Osteocyte (in vitro differentiated cells): ENCODE results near the gene TCF25. TPM values are rescaled to one million over a fixed set of nuclear protein-coding genes. Genes with fewer than 3 reads are reported as not detected.
"Not testable (repeated sequence)": the region's sequence is repeated elsewhere in the genome, so short reads cannot be mapped to it uniquely, and the experiment has no call there.

Source experiments
- DNase-seq: peaks from one replicate; pipeline ENCODE4 v3.0.0; 2021; ENCODE audit warnings: mixed read lengths; ENCODE audit not compliant: unreplicated experiment; ENCODE audit errors: extremely low spot score
- H3K27ac Mint-ChIP-seq: one replicate; pipeline ENCODE4 v1.8.0; 2021; ENCODE audit warnings: mild to moderate bottlenecking, mixed read lengths; ENCODE audit not compliant: unreplicated experiment
- H3K27me3 Mint-ChIP-seq: one replicate; pipeline ENCODE4 v1.8.0; 2021; ENCODE audit warnings: mixed read lengths; ENCODE audit not compliant: unreplicated experiment
- H3K36me3 Mint-ChIP-seq: one replicate; pipeline ENCODE4 v1.8.0; 2021; ENCODE audit warnings: mixed read lengths; ENCODE audit not compliant: unreplicated experiment
- H3K4me1 Mint-ChIP-seq: one replicate; pipeline ENCODE4 v1.8.0; 2021; ENCODE audit warnings: mixed read lengths; ENCODE audit not compliant: unreplicated experiment
- H3K4me3 Mint-ChIP-seq: one replicate; pipeline ENCODE4 v1.8.0; 2021; ENCODE audit warnings: mild to moderate bottlenecking, moderate library complexity, mixed read lengths; ENCODE audit not compliant: unreplicated experiment
- H3K9me3 Mint-ChIP-seq: one replicate; pipeline ENCODE4 v1.8.0; 2021; ENCODE audit warnings: mixed read lengths; ENCODE audit not compliant: unreplicated experiment
- CTCF ChIP-seq: fragments of 200-600 bp; sonication (generic); IDR thresholded peaks from 2 replicates; pipeline ENCODE4 v1.5.0; 2021; ENCODE audit warnings: antibody characterized with exemption, mild to moderate bottlenecking, moderate library complexity
- long read RNA-seq: library from polyadenylated mRNA; unstranded; transcript quantifications from one replicate; pipeline ENCODE4 v2.0.0, GENCODE V29; 2021
- total RNA-seq: library from RNA; stranded (reverse); gene quantifications from 2 replicates; pipeline ENCODE4 v1.2.1, GENCODE V29; 2021

Gene TCF25, protein sequence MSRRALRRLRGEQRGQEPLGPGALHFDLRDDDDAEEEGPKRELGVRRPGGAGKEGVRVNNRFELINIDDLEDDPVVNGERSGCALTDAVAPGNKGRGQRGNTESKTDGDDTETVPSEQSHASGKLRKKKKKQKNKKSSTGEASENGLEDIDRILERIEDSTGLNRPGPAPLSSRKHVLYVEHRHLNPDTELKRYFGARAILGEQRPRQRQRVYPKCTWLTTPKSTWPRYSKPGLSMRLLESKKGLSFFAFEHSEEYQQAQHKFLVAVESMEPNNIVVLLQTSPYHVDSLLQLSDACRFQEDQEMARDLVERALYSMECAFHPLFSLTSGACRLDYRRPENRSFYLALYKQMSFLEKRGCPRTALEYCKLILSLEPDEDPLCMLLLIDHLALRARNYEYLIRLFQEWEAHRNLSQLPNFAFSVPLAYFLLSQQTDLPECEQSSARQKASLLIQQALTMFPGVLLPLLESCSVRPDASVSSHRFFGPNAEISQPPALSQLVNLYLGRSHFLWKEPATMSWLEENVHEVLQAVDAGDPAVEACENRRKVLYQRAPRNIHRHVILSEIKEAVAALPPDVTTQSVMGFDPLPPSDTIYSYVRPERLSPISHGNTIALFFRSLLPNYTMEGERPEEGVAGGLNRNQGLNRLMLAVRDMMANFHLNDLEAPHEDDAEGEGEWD
- total RNA-seq: 251 and 267 TPM in 2 replicates
- long read RNA-seq, transcript TCF25-201 (18 exons, 2,233 nt): major isoform, 245 of 358 reads
- long read RNA-seq, partial matches to known transcripts: 23 of 358 reads
- long read RNA-seq, other reads (novel, unspliced or antisense): 84 of 358 reads

DNA sequence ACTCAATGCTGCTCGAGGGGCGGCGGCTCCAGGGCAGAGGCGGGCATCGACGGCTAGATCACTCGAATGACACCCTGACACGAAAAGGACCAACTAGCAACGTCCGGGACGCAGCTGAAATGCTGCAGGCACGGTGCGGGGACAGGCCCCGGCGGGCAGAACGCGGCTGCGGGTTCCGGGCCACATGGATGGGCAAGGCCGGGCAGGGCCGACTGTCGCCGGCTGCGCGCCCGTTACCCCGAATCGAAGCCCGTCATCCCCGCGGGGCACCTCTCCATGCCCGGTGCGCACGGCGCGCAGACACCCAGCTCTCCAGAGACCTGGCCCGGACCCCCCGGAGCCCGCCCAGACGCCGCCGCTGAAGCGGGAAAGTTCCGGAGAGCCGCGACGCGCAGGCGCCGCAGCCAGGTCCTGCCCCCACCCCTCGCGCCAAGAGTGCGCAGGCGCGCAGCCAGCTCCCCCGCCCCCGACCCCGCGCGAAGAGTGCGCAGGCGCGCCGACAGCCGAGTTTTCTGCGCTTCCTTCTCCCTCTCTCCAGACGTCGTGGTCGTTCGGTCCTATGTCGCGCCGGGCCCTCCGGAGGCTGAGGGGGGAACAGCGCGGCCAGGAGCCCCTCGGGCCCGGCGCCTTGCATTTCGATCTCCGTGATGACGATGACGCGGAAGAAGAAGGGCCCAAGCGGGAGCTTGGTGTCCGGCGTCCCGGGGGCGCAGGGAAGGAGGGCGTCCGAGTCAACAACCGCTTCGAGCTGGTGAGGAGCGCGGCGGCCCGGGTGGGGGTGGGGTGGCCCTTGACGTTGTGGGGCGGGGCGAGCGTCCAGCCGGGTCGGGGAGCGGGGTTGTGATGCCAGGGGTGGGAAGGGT lies at the start of gene TCF25:
TSS of gene TCF25 (plus strand) at position 484 of the 863 bp plus-strand sequence. CDS start at position 560, 76 bp downstream.
- DNase-seq: peak; percentile 97
- no peaks in the 10 kb centered on the region for H3K27me3 Mint-ChIP-seq
- no peaks in the 10 kb centered on the region for H3K9me3 Mint-ChIP-seq
- peak within 1 kb of the TSS; percentile 90 for H3K4me3 Mint-ChIP-seq
- peaks cover 11% of the 10 kb centered on the region for H3K4me1 Mint-ChIP-seq
- TF ChIP-seq CTCF: no peak
- peaks cover 13% of the 10 kb centered on the region for H3K36me3 Mint-ChIP-seq
- H3K27ac Mint-ChIP-seq: peak within 1 kb of the TSS; percentile 99

GRCh38 chr16:89823824-89824148 lies 49.6 kb upstream of the TCF25 start:
- not testable (repeated sequence) for H3K4me3 Mint-ChIP-seq, H3K27me3 Mint-ChIP-seq, H3K36me3 Mint-ChIP-seq, H3K9me3 Mint-ChIP-seq, DNase-seq, H3K27ac Mint-ChIP-seq
- H3K4me1 Mint-ChIP-seq: peaks cover 20% of the 10 kb centered on the region

GRCh38 chr16:89826531-89827382 lies 46.6 kb upstream of the TCF25 start:
- Mint-ChIP-seq H3K4me3 (peak overlapping the region; percentile 72), H3K27ac (no peak overlapping the region), H3K36me3 (no peaks in the 10 kb centered on the region), H3K4me1 (peaks cover 19% of the 10 kb centered on the region), H3K9me3 (no peaks in the 10 kb centered on the region), H3K27me3 (no peaks in the 10 kb centered on the region)
- no peak for DNase-seq
- no peak for TF ChIP-seq CTCF

DNA sequence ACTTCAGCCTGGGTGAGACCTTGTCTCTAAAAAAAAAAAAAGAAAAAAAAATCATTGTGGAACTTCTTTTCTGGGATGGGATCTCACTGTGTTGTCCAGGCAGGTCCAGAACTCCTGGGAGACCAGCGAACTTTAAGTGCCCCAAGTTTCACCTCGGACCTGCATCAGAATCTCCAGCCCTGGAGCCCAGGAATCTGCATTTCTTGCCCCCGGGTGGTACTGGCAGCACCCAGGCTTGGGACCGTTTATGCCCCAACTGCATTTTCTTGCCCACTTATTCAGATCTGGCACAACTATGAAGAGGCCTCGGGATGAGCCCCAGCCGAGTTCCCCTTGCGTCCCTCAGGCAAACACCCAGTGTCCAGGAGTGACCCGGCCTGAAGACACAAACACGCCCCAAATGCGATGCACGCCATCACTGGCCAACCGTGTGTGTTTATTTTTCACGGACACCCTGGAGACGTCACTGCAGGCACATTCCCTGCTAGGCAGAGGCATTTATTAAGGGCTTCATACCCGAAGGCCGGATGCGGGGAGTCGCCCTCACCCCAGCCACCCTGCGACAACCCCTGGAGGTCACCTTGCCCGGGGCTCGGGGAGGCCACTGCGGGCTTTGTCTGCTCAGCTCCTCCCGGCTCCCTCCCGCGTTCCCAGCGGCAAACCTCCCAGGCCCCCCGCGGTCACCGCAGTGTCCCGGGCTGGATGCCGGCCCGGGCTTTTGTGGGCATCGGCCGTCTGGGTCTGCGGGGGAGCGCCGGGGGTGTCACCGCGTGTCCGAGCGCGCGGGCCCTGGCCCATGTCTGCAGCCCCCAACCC lies 45.8 kb upstream of the TCF25 start:
- H3K27ac Mint-ChIP-seq: peak overlapping the region; percentile 67
- no peak for TF ChIP-seq CTCF
- DNase-seq: no peak
- no peaks in the 10 kb centered on the region for H3K36me3 Mint-ChIP-seq
- no peaks in the 10 kb centered on the region for H3K27me3 Mint-ChIP-seq
- peaks cover 13% of the 10 kb centered on the region for H3K4me1 Mint-ChIP-seq
- peak overlapping the region; percentile 72 for H3K4me3 Mint-ChIP-seq
- no peaks in the 10 kb centered on the region for H3K9me3 Mint-ChIP-seq
